Activated naive CD4-positive, alpha-beta T cell treated with Interleukin-2 at 50 U/mL for 16 hours (primary cell): ENCODE data around the gene LSM14A.
"Not testable (repeated sequence)": the region's sequence is repeated elsewhere in the genome, so short reads cannot be mapped to it uniquely, and the experiment has no call there.

Experiments
- DNase-seq: peaks from one replicate; pipeline ENCODE4 v3.0.0-alpha.2; 2020

Gene LSM14A

GRCh38 chr19:34193439-34193838, 21.1 kb downstream of the LSM14A start:
- no peak for DNase-seq

GRCh38 chr19:34193876-34194275, 21.6 kb downstream of the LSM14A start:
- no peak for DNase-seq

DNA sequence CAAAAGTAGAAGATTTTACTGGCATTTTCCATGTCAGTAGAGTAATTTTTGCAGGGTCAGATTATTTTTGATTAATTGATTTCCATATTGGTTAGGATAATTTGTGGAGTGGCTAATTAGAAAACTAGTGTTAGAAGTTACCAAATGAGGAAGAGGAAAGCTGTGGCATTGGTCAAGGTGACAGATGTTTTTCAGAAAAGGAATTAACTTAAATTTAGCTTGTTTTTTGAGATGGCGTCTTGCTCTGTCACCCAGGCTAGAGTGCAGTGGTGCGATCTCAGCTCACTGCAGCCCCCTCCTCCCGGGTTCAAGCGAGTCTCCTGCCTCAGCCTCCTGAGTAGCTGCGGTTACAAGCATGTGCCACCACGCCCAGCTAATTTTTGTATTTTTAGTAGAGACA, 28.8 kb downstream of the LSM14A start:
- DNase-seq, result no peak

DNA sequence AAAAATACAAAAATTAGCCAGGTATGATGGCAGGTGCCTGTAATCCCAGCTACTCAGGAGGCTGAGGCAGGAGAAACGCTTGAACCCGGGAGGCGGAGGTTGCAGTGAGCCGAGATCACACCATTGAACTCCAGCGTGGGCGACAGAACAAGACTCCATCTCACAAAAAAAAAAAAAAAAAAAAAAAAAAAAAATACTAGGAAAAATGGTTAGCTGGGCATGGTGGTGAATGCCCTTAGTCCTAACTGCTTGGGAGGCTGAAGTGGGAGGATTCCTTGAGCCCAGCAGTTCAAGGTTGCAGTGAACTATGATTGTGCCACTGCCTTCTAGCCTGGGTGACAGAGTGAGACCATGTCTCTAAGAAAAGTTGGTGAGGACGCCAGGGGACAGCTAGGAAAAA, 33.0 kb downstream of the LSM14A start:
- not testable (repeated sequence) for DNase-seq

- DNase-seq, result no peak
Observed at GRCh38 chr19:34208291-34208884, 36.1 kb downstream of the LSM14A start.

DNA sequence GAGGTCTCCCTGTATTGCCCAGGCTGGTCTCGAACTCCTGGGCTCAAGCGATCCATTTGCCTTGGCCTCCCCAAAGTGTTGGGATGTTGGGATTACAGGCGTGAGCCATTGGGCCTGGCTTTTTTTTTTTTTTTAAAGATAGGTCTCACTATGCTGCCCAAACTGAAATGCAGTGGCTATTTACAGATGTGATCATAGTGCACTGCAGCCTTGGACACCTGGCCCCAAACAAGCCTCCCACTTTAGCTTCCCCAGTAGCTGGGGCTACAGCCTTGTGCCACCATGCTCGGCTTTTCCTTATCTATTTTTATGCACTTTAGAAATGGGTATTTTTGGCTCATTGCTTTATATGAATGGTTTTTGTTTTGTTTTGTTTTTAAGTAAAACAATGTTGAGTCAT, 37.4 kb downstream of the LSM14A start:
- DNase-seq, result no peak

DNA sequence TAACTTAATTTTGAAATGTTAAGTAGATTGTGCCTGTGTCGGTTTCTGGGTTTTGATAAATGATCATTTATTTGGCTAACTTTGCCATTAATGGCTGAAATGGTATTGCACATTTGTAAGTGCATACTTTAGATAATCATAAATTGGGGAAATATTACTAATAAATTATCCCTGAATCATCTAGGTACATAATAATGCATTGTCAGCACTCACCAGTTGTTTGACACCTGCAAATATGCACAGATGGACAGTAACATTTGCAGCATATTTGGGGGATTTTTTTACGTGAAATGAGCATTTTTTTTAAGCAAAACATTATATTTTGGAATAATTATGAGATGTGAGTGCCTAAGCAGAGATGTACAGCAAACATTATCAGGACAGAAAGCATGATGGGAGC, 41.0 kb downstream of the LSM14A start:
- DNase-seq, result no peak

GRCh38 chr19:34214040-34214439, 41.7 kb downstream of the LSM14A start:
- DNase-seq, result no peak

DNA sequence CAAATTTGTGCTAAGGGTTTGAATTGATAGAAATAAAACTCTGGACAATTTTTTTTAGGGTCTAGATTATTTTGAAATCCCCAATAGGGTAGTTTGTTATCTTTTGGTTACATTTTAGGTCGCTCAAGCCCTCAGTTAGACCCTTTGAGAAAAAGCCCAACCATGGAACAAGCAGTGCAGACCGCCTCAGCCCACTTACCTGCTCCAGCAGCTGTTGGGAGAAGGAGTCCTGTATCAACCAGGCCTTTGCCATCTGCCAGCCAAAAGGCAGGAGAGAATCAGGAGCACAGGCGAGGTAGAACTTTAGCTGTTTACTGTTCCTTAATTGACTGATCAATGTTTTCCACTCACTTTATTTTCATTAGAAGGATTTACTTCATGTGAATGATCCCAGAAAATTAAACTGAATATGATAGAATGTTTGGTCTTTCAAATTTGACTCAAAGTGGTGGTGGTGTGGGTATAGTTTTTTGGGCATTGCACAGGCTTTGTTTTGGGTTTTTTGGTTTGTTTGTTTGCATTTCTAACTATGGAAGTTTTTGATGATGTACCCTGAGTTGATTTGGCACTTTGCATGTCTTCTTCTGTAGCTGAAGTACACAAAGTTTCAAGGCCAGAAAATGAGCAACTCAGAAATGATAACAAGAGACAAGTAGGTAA, 42.8 kb downstream of the LSM14A start:
- no peak for DNase-seq

GRCh38 chr19:34215666-34216038, 43.3 kb downstream of the LSM14A start:
- DNase-seq, result no peak

GRCh38 chr19:34216745-34217219, 44.5 kb downstream of the LSM14A start:
- not testable (repeated sequence) for DNase-seq

DNA sequence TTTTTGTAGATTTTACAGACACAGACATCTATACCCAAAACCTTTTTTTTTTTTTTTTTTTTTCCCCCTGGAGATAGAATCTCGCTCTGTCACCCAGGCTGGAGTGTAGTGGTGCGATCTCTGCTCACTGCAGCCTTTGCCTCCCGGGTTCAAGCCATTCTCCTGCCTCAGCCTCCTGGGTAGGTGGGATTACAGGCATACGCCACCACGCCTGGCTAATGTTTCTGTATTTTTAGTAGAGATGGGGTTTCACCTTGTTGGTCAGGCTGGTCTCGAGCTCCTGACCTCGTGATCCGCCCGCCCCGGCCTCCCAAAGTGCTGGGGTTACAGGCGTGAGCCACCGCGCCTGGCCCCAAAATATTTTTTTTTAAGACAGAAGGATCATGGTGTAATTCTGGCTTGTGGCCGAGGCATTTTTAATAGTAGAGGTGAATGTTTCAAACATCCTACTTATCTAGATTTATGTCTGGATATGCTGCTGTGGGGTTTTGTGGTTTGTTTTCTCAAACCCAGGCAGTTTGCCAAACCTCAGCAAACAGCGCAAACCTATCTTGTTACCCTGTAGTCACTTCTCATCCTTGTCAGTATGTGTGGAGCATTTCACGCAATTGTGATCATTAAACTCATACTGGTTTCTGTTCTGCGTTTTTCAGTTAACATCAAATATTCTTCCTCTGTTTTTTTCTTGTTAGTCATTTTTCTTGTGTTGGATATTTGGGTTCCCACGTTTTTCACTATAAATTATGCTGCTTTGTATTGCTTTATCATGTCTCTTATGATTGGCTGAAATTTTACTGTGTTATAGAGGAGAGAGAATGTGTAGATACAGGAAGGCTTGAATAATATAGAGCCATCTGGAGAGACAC, 45.9 kb downstream of the LSM14A start:
- peak; percentile 67 for DNase-seq

- DNase-seq, result no peak
Observed at GRCh38 chr19:34218818-34219164, 46.5 kb downstream of the LSM14A start.

DNA sequence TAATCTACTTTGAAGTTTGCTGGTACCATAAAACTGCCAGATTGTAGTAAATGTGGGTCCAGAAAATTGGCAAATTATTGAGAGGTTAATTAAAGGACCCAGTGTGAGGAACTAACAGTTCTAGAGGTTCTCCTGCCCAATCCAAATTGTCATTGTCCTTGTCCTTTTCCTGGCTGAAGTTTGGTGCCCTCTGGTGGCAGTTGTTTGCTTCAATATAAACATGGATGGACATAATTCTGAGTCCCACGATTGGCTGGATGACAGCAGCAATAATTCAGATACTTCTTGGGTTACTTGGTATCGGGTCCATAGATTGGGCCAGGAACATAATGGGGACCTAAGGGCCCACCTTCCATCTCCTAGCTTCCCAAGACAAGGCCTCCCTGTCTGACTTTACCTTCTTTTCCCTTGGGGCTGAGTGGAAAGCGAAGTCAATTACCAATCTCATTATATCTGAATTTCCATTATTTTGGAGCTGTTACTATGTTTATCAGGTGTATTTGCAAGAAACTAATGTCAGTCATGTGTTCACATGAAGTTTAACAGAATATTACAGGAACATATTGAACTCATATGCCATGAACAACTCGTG, 48.3 kb downstream of the LSM14A start:
- peak; percentile 62 for DNase-seq

DNA sequence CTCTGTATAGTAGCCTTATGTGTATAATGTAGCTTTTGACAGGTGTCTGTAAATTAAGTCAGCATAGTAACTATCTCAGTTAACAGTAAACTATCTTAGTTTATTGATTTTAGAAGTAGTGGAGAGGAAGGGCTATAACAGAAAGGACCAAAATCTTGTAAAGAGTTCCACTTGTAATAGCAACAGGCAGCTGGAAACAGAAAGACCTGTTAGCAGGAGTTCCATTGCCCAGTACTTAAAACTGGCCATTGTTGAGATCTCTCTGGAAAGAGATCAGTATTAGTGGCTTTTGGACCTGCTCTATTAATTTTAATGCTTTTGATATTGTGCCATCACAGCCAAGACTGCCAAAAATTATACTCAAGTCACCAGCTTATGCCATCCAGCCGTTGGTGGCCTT, 50.1 kb downstream of the LSM14A start:
- no peak for DNase-seq

GRCh38 chr19:34224996-34225658, 52.8 kb downstream of the LSM14A start:
- DNase-seq, result no peak

GRCh38 chr19:34225659-34226015, 53.3 kb downstream of the LSM14A start:
- no peak for DNase-seq

GRCh38 chr19:34226036-34226435, 53.7 kb downstream of the LSM14A start:
- peak; percentile 22 for DNase-seq

DNA sequence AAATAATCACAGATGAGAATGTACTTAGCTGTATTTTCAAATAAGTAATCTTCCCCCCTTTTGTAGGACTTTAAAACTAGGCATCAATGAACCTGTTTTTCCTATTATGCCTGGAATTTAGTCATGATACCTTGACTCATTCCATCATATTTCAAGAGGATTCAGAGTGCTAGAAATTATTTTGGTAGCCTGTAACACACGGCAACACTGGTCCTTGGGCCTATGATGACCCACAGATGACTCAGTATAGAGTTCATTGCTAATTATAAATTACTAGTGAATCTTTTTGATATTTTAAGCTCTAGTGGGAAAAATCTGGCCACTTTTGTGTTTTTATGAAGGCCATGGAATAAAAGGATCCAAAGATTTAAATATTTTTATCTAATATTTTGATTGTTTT, 56.0 kb downstream of the LSM14A start:
- no peak for DNase-seq

DNA sequence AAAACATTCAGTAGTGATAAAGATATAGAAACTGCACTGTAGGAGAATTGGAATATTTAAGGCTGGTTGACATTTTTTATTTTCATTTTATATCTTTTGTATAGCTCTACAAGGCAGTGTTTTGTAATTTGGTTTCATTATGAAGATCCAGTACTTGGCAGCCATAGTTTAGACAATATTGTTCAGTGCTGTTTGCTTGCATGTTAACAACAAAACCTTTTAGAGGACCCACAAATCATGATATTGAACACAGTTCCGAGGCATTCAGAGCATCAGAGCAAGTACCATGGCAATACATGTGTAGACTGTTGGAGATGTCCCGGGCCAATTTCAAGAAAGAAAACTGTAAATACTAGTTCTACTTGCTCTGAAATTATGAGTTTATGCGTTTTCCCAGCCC, 56.5 kb downstream of the LSM14A start:
- DNase-seq, result no peak

DNA sequence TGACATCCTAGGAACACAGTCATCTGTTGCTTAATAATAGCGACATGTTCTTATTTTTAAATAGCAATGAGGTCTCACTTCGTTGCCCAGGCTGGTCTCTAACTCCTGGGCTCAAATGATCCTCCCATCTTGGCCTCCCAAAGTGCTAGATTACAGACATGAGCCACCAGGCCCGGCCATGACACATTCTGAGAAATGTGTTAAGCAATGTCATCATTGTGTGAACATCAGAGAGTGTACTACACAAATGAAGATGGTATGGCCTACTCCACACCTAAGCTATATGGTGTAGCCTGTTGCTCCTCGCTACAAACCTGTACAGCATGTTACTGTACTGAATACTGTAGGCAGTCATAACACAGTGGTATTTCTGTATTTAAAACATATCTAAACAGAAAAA, 57.4 kb downstream of the LSM14A start:
- DNase-seq, result no peak

GRCh38 chr19:34230820-34231219, 58.5 kb downstream of the LSM14A start:
- DNase-seq, result no peak

- no peak for DNase-seq
Observed at GRCh38 chr19:34231439-34231838, 59.1 kb downstream of the LSM14A start.
